GM19023 (cell line): ENCODE data around the gene ZSCAN21.

Experiments used
- ATAC-seq: cut with Tn5 transposase; IDR thresholded peaks from one replicate; pipeline ENCODE4 v1.9.1; 2021; ENCODE audit warnings: mild to moderate bottlenecking, moderate library complexity; ENCODE audit not compliant: unreplicated experiment

Gene ZSCAN21

DNA sequence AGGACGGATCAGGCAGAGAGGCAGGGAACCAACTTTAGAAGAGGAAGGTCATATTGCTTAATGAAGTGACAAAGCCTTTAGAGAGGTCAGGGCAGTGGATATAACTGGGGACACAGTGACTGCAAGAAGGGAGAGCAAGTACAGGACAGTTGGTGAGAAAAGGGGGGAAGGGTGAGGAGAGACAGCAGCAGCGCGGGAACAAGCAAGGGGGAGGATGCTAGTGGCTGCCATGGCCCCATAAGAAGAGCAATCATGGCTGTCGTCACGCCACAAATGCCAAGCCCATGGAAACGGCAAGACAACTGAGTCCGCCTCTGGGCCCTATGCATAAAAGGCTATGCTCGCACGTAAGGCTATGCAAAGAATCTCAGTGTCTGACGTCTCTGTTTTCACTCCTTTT lies 22.9 kb downstream of the ZSCAN21 start:
- ATAC-seq: no peak

DNA sequence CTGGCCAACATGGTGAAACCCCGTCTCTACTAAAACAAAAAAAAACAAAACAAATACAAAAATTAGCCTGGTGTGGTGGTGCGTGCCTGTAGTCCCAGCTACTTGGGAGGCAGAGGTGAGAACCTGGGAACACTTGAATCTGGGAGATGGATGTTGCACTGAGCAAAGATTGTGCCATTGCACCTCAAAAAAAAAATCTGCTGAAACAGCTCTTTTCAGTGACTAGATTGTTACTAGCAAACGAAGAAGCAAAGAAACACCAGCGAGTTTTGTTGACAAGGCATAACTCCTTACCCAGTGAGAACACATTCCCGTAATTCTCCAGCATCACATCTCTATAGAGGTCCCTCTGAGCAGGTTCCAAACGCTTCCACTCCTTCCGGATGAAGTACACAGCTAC lies 25.3 kb downstream of the ZSCAN21 start:
- no peak for ATAC-seq

DNA sequence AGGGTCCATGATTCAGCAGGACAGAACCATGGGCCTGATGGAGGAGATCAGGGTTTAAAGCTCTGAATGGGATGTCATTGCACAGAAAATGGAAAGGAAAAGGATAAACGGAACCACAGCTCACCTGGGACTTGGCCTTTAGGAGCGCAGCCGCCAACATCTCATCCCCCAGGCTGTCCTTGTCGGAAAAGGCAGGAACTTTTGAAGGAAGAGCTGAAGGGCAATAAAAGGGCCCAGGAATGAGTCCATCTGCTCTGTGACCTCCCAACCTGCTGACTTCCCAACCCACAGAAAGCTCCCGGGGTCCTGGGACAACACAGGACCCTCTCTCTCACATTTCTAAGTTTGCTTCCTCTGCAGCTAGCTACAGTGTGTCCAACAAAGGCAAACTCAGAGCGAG lies 25.8 kb downstream of the ZSCAN21 start:
- ATAC-seq: no peak

DNA sequence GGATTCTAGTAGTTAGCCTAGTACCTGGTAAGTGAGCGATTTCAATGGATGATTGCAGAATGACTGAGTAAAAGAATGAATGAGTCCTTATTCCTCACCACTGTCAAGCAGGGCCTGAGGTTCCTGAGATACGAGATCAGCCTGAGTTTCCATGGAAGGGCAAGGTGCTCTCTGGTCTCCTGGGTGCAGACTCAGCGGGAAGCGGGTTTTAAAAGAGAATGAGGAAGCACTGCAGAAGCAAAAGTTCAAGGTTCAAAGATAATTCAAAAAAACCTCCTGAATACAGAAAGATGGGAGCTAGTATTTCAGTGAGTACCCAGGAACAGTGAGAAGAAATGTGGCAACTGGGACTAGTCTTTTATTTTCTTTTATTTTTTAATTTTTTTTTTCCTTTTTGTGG lies 27.6 kb downstream of the ZSCAN21 start:
- no peak for ATAC-seq

DNA sequence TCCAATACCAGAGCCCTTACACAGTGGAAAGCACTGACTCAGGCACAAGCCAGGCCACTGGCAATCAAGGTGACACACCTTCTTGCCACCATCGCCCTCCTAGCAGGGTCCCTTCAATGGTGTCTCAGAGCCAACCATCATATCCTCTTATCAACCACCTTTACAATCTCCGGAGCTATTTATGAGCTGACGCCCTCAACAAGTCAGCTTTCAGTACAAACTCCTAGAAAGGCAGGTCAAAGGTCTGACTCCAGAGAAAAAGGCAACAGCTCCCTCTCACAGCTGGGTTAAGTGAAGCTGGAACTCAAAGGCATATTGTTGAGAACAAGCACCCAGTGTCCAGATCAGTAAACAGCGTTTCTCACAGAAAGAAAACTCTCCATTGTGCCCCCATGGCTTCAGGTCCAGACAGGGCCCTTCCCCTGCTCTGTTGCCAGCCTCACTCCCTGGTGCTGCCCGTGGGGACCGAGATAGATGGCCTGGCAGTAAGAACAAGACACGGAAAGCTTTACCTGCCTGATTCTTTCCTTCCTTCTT lies 29.5 kb downstream of the ZSCAN21 start:
- ATAC-seq: no peak

DNA sequence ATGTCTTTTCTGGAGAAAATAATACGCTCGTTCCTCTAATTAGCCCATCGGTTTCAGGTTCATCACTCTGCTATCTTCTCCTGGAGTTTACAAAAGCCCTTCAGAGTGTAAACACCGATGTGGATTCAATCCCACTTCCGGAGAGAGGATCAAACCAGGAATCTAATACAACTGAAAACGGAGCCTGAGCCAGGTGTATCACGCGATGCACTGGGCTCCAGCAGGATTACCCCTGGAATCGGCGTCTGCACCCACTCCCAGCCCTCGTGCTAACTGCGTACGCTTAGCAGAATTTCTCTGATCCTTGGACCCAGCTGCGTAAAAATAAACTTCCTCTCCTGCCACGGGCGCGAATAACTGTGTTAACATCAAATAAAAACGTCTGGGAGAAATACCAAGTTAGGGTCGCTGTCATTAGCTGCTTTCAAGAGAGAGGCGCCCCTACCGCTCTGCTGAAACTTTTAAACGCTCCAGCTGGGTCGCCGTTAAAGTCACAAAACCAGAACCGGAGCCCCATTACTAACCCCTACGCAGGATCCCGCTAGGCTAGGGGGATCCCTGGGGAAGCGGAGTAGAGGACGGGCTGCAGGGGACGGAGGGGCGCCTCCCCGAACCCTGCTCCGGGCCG lies 31.4 kb downstream of the ZSCAN21 start:
- no peak for ATAC-seq

DNA sequence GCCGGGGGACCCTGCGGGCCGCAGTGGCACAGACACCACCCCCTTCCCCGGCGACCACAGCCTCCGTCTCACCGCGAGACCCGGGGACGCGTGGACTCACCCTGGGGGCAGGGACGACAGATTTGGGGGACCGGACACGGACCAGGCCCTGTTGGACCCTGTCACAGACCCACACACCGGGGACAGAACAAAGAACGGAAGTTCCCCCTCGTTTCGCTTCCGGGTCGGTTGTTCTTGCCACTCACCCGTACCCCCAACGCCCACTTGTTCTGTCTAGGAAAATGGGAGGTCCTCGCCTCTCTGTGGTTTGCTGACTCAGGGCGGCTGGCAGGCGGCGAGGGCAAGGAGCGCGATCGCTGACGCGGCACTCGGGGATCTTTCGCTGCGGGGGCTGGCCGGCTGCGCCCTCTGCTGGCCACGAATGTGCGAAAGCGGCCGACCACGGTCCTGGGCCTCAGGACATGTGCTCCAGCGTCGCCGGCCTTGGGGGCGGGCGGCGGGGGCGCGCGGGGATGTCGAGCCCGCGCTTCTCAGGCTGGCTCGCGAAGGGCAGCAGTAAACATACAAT lies 32.0 kb downstream of the ZSCAN21 start, which contains the start of gene ZNF3:
Gene ZNF3 (minus strand): TSS at position 189 of the 568 bp plus-strand sequence. CDS start 4,366 bp downstream, outside the sequence.
- peak; percentile 76 for ATAC-seq

DNA sequence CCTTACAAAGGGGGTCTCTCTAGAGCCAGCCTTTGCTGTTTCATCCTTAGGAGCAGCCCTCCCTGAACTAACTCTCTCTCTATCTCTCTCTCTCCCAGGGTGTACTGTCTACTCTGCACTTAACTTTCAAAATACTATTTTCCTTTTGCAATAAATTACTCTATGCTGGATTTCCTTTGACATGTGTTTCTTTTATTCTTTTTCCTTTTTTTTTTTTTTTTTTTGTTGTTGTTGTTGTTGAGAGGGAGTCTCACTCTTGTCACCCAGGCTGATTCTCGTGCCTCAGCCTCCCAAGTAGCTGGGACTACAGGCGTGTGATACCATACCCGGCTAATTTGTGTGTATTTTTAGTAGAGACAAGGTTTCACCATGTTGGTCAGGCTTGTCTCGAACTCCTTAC lies 33.4 kb downstream of the ZSCAN21 start:
- no peak for ATAC-seq

DNA sequence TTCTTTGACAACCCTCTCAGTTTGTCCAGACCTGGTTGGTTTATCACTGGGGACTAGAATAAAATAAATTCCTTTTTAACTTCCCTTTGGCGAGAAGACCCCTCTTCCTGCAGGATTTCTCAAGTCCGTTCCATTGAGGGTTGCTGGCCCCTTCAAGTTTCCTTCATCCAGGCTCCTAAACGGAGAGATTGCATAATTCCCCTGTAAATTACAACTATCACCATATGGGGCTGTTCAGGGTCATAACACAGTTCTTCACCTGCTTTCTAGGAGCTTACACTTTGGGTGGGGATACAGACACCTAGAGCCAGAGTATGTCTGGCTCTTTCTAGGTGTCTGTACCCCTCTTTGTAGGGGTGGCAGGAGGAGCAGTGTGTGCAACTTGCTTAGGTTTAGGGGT lies 35.9 kb downstream of the ZSCAN21 start:
- ATAC-seq: no peak

- ATAC-seq: no peak
Observed at GRCh38 chr7:100087055-100087750, 37.6 kb downstream of the ZSCAN21 start.

DNA sequence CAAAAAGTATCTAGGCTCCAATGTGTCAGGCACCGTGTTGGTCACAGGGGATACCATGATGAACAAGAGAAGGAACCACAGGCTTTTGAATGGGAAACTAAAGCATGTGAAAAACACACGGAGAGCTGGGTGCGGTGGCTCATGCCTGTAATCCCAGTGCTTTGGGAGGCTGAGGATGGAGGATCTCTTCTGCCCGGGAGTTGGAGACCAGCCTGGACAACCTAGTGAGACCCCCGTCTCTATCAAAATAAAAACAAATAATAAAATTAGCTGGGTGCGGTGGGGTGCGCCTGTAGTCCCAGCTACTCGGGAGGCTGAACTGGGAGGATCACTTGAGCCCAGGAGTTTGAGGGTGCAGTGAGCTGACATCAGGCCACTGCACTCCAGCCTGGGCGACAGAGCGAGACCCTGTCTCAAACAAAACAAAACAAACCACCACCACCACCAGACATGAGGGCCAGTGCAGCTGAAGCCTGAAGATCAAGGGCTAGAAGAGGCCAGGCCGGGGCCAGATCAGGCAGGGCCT lies 38.6 kb downstream of the ZSCAN21 start:
- peak; percentile 31 for ATAC-seq

DNA sequence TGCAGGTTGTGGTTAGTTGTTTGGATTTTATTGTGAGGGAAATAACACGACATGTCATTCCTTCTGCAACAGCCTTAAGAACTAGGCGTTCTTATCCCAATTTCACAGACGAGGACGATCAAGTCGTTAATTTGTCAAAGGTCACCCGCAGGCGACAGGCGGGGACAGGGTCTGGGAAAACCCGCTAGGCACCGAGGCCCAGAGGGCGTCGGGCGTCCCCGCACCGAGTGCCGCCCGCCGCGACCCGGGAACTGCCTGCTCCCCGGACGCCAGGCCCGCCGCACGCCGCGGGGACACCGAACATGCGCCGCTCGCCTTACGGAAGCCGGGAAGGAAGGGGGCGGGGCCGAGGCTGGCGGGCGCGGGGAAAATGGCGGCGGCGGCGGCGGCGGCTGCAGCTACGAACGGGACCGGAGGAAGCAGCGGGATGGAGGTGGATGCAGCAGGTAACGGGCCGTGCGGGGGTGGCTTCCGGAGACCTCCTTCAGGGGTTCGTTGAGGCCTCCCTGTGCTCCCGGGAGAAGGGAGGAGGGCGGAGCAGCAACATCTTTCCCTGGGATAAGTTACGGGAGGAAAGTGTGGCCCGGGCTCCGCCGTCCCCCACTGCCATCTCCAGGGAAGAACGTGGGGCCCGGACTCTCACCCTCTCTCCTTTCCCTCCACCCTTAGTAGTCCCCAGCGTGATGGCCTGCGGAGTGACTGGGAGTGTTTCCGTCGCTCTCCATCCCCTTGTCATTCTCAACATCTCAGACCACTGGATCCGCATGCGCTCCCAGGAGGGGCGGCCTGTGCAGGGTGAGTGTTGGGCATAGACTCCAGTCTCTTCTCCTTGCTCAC lies 39.3 kb downstream of the ZSCAN21 start, which contains the start of gene COPS6:
Gene COPS6 (plus strand): TSS at position 349 of the 837 bp plus-strand sequence. CDS start 22 bp downstream, at position 371.
- ATAC-seq: peak; percentile 65

DNA sequence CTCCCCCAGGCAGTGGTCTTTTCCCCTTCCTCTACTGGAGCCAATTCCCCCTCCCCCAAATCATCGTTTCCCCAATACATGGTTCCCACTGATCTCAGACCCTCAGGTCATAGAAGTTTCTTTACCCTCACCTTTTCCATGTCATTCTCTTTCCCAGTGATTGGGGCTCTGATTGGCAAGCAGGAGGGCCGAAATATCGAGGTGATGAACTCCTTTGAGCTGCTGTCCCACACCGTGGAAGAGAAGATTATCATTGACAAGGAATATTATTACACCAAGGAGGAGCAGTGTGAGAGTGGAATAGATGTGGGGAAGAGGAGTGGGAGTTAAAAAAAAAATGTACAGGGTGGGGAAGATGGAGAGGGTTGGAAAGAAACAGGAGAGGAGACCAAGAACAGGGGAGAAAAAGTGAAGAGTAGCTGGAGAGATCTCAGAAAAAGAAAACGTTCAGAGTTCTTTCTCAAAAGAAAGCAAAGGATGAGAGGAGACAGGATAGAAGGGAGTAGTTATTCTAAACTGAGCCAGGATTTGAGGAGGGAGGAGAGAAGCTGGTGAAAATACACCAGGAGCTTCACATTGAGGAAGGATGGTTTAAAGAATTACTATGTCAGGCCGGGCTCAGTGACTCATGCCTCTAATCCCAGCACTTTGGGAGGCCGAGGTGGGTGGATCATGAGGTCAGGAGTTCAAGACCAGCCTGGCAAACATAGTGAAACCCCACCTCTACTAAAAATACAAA lies 40.1 kb downstream of the ZSCAN21 start:
- ATAC-seq: no peak

GRCh38 chr7:100090527-100091410 lies 41.2 kb downstream of the ZSCAN21 start:
- no peak for ATAC-seq

DNA sequence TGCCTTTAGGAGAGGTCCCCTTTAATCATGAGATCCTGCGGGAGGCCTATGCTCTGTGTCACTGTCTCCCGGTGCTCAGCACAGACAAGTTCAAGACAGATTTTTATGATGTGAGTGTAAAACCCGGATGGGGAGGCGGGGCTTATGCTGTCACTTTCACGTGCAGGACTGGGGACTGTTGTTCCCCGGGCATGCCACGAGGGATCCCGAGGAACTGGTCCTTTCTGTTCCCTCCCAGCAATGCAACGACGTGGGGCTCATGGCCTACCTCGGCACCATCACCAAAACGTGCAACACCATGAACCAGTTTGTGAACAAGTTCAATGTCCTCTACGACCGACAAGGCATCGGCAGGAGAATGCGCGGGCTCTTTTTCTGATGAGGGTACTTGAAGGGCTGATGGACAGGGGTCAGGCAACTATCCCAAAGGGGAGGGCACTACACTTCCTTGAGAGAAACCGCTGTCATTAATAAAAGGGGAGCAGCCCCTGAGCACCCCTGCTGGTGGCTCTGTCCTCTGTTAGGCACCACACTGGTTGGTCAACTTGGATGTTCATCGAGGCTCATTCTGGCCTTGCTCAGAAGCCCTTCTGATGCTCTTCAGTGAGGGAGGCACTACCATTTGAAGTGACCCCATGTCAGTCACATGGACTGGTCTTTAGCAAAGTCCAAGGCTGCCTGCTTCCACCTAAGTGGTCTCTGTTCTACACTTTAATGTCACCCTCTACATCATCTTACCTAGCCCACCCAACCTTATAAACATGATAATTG lies 42.0 kb downstream of the ZSCAN21 start:
- ATAC-seq: no peak

GRCh38 chr7:100093054-100093453 lies 43.5 kb downstream of the ZSCAN21 start:
- ATAC-seq: no peak

- no peak for ATAC-seq
Observed at GRCh38 chr7:100093498-100093897, 43.9 kb downstream of the ZSCAN21 start.

DNA sequence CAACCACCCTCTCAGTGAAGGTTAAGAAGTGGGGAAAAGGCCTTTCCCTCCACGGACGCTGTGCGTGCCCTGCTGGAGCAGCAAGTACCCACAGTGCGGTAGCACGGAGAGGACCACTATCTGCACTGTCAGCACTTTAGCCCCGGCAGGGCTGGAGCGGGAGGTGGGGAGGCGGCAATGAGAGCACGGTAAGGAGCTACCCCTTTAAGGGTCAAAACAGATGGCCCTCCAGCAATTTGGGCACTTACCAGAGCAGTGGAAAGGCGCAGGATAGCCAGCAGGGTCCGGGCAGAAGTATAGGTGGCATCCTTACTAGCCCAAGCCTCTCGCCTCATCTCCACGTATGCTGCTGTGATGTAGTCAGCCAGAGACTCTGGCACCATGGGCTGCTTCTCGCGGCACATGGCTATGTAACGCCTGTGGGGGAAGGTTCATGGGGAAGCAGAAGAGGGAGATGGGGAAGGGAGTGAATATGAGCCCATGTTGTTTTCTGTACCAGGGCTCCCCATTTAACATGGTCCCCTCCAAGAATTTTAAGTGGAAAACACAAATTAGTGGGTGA lies 44.4 kb downstream of the ZSCAN21 start:
- ATAC-seq: no peak
